HepG2 (cell line): ENCODE data around the gene CHDH. TPM values are rescaled to one million over a fixed set of nuclear protein-coding genes. Genes with fewer than 3 reads are reported as not detected.

Experiments used
- GATAD2A ChIP-seq: IDR thresholded peaks from 2 replicates; pipeline ENCODE4 v1.6.1; 2016
- IKZF1 ChIP-seq: fragments of 450-650 bp; IDR thresholded peaks from 2 replicates; pipeline ENCODE4 v1.7.1; 2016
- IRF2 ChIP-seq: IDR thresholded peaks from 2 replicates; pipeline ENCODE4 v1.6.1; 2018; ENCODE audit warnings: missing genetic modification reagents, missing compliant biosample characterization
- MTA1 ChIP-seq: sonication (generic); formaldehyde crosslinking; IDR thresholded peaks from 2 replicates; pipeline ENCODE4 v1.4.0; 2020; ENCODE audit warnings: missing genetic modification reagents, mild to moderate bottlenecking, borderline replicate concordance
- PITX1 ChIP-seq: sonication (generic); formaldehyde crosslinking; IDR thresholded peaks from 2 replicates; pipeline ENCODE4 v1.5.1; 2020; ENCODE audit warnings: mild to moderate bottlenecking, missing genetic modification reagents
- RARA ChIP-seq: IDR thresholded peaks from 2 replicates; pipeline ENCODE4 v1.6.1; 2016; ENCODE audit warnings: missing genetic modification reagents, missing compliant biosample characterization
- SAP130 ChIP-seq: IDR thresholded peaks from 2 replicates; pipeline ENCODE4 v1.6.1; 2016; ENCODE audit warnings: low read depth
- SNRNP70 ChIP-seq: fragments of 200-400 bp; formaldehyde crosslinking; IDR thresholded peaks from 2 replicates; pipeline ENCODE4 v1.6.1; 2017; ENCODE audit warnings: mild to moderate bottlenecking, low read depth, low read length, moderate library complexity
- SOX13 ChIP-seq, 3 experiments: fragments of 450-650 bp in 1 of 3; sonication (generic) in 1 of 3; formaldehyde crosslinking in 1 of 3; IDR thresholded peaks in 2 of 3; conservative IDR thresholded peaks in 1 of 3; 2 replicates each; pipeline versions ENCODE4 v1.5.0 to v1.6.1; 2016 to 2020; ENCODE audit warnings: antibody characterized with exemption in 1 of 3, mild to moderate bottlenecking in 1 of 3, missing compliant biosample characterization in 1 of 3, missing genetic modification reagents in 1 of 3, moderate library complexity in 1 of 3
- SRF ChIP-seq: IDR thresholded peaks from 2 replicates; pipeline ENCODE4 v1.6.1; 2011; ENCODE audit warnings: mild to moderate bottlenecking, low read depth, low read length, moderate library complexity
- TEAD2 ChIP-seq: sonication (generic); formaldehyde crosslinking; IDR thresholded peaks from 2 replicates; pipeline ENCODE4 v1.9.0; 2021; ENCODE audit warnings: missing genetic modification reagents
- ZBTB7B ChIP-seq: sonication (generic); formaldehyde crosslinking; IDR thresholded peaks from 2 replicates; pipeline ENCODE4 v1.4.0; 2020; ENCODE audit warnings: missing genetic modification reagents
- ZFP36 ChIP-seq: fragments of 150-350 bp; IDR thresholded peaks from 2 replicates; pipeline ENCODE4 v1.6.1; 2018; ENCODE audit warnings: borderline replicate concordance, low read length, low read depth; ENCODE audit not compliant: partially characterized antibody
- ZMAT3 ChIP-seq: sonication (generic); formaldehyde crosslinking; conservative IDR thresholded peaks from 2 replicates; pipeline ENCODE4 v1.7.0; 2021; ENCODE audit warnings: missing genetic modification reagents
- ZNF335 ChIP-seq: sonication (generic); formaldehyde crosslinking; IDR thresholded peaks from 2 replicates; pipeline ENCODE4 v1.4.0; 2020; ENCODE audit warnings: missing genetic modification reagents
- ZNF383 ChIP-seq: sonication (generic); formaldehyde crosslinking; IDR thresholded peaks from 2 replicates; pipeline ENCODE4 v1.4.0; 2020; ENCODE audit warnings: missing genetic modification reagents, mild to moderate bottlenecking, borderline replicate concordance
- ZNF484 ChIP-seq: sonication (generic); formaldehyde crosslinking; IDR thresholded peaks from 2 replicates; pipeline ENCODE4 v1.5.1; 2020; ENCODE audit warnings: mild to moderate bottlenecking, low read depth, missing genetic modification reagents, borderline replicate concordance
- ZNF841 ChIP-seq: sonication (generic); formaldehyde crosslinking; IDR thresholded peaks from 2 replicates; pipeline ENCODE4 v1.8.1; 2023; ENCODE audit warnings: missing genetic modification reagents, borderline replicate concordance
- ZNF891 ChIP-seq: sonication (generic); formaldehyde crosslinking; IDR thresholded peaks from 2 replicates; pipeline ENCODE4 v1.5.0; 2020; ENCODE audit warnings: mild to moderate bottlenecking, missing genetic modification reagents
- polyA plus RNA-seq, 8 experiments: library from polyadenylated mRNA; depleted of rRNA in 3 of 8; stranded (reverse) in 7 of 8; unstranded in 1 of 8; fragments of >200 nt; fragmentation: Illumina TruSeq in 4 of 8; extraction: Trizol in 4 of 8; gene quantifications; 2 replicates each; pipeline versions ENCODE4 v1.2.1 to v1.2.3, GENCODE V29; 2011 to 2016; ENCODE audit warnings: low read depth in 4 of 8, missing spikeins in 1 of 8, mixed read lengths in 1 of 8; ENCODE audit not compliant: insufficient read depth in 1 of 8
- total RNA-seq, 5 experiments: library from RNA; depleted of rRNA; stranded (reverse); fragments of >200 nt; fragmentation: Illumina TruSeq; extraction: Trizol; gene quantifications; 2 replicates each; pipeline ENCODE4 v1.2.3, GENCODE V29; 2016; ENCODE audit warnings: low read depth in 1 of 5
- TF ChIP-seq, protein P1 (sequence below): sonication (generic); formaldehyde crosslinking; IDR thresholded peaks from 2 replicates; pipeline ENCODE4 v1.4.0; 2020; ENCODE audit warnings: missing genetic modification reagents, borderline replicate concordance
- TF ChIP-seq, protein P2 (sequence below): sonication (generic); formaldehyde crosslinking; IDR thresholded peaks from 2 replicates; pipeline ENCODE4 v1.4.0; 2020; ENCODE audit warnings: mild to moderate bottlenecking, low read depth, missing genetic modification reagents

Gene CHDH
- total and polyA plus RNA-seq, 2 of the 13 experiments (the other 11 are each of a cell fraction or from before 2014, with no cell fraction given): 28.1 to 48.9 TPM

DNA sequence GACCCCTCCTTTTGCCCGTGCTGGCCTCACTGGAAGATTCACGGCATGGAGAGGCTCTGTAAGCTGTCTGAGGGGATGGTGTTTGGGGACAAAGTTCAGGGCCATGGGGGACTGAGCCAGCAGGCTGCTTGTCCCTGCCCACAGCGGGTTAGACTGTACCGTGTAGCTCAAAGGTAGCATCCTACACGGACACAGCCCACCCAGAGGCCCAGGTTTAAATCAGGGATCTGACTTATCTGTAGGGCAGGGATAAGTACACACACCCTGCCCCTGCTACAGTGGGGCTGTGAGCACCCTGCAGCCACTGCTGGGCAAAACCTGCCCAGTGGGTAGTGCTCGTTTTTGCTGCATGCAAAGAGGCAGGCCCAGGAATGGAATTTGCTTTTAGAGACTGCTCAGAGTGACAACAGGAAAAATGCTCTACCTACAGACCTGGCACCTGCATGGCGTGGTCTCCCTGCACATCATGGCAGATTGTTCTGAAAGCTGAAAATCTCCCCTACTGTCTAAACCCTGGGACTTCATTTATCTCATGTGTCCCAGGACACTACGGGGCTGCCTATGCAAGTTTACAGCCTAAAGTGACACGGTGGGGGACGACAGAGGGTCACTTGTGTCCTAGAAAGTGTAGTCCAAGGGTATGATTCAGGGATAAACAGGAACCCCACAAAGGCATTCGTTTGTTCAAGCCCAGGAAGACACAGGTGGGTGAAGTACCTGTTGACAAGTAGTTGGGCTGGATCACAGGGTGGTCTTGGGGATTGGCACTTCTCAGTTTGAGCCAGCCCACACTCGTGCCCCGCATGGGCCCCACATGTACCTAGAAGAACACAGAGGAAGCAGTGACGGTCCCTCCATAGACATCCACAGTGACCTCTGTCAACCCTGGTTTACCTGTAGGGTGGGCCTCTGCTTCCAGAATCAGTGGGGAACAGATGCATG lies 27.7 kb downstream of the CHDH start (continued):
- TF ChIP-seq, protein P1, sequence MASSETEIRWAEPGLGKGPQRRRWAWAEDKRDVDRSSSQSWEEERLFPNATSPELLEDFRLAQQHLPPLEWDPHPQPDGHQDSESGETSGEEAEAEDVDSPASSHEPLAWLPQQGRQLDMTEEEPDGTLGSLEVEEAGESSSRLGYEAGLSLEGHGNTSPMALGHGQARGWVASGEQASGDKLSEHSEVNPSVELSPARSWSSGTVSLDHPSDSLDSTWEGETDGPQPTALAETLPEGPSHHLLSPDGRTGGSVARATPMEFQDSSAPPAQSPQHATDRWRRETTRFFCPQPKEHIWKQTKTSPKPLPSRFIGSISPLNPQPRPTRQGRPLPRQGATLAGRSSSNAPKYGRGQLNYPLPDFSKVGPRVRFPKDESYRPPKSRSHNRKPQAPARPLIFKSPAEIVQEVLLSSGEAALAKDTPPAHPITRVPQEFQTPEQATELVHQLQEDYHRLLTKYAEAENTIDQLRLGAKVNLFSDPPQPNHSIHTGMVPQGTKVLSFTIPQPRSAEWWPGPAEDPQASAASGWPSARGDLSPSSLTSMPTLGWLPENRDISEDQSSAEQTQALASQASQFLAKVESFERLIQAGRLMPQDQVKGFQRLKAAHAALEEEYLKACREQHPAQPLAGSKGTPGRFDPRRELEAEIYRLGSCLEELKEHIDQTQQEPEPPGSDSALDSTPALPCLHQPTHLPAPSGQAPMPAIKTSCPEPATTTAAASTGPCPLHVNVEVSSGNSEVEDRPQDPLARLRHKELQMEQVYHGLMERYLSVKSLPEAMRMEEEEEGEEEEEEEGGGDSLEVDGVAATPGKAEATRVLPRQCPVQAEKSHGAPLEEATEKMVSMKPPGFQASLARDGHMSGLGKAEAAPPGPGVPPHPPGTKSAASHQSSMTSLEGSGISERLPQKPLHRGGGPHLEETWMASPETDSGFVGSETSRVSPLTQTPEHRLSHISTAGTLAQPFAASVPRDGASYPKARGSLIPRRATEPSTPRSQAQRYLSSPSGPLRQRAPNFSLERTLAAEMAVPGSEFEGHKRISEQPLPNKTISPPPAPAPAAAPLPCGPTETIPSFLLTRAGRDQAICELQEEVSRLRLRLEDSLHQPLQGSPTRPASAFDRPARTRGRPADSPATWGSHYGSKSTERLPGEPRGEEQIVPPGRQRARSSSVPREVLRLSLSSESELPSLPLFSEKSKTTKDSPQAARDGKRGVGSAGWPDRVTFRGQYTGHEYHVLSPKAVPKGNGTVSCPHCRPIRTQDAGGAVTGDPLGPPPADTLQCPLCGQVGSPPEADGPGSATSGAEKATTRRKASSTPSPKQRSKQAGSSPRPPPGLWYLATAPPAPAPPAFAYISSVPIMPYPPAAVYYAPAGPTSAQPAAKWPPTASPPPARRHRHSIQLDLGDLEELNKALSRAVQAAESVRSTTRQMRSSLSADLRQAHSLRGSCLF (CRISPR knock-in tag): no peak
- peak; percentile 33; the same call in 1 of the 2 replicates for TF ChIP-seq SAP130 (CRISPR knock-in tag)
- no peak for TF ChIP-seq IKZF1
- no peak for TF ChIP-seq IRF2 (CRISPR knock-in tag)
- TF ChIP-seq, protein P2, sequence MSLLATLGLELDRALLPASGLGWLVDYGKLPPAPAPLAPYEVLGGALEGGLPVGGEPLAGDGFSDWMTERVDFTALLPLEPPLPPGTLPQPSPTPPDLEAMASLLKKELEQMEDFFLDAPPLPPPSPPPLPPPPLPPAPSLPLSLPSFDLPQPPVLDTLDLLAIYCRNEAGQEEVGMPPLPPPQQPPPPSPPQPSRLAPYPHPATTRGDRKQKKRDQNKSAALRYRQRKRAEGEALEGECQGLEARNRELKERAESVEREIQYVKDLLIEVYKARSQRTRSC: no peak
- TF ChIP-seq ZNF841 (CRISPR knock-in tag): no peak
- no peak for TF ChIP-seq ZNF335 (CRISPR knock-in tag)
- no peak for TF ChIP-seq SNRNP70
- TF ChIP-seq PITX1 (CRISPR knock-in tag): peak; percentile 67; the same call in 1 of the 2 replicates
- TF ChIP-seq TEAD2: 0 out of 2 replicates have a peak, but pooled peaks have one; percentile 29
- TF ChIP-seq ZNF891 (CRISPR knock-in tag): no peak
- TF ChIP-seq ZFP36: no peak
- TF ChIP-seq ZBTB7B (CRISPR knock-in tag): peak; percentile 95
- peak; percentile 82; the same call in 1 of the 2 replicates for TF ChIP-seq MTA1
- TF ChIP-seq ZNF383 (CRISPR knock-in tag): no peak
- TF ChIP-seq ZNF484: no peak
- TF ChIP-seq SRF: no peak
- TF ChIP-seq GATAD2A: peak; percentile 65
- TF ChIP-seq SOX13 (IDR thresholded peaks at IDR 0.05): no peak
- peak in 1 of 2 experiments; percentile 32; a peak in 1 of 4 replicates for TF ChIP-seq SOX13 (CRISPR knock-in tag; conservative IDR thresholded peaks at IDR 0.05 in 1 of 2, IDR thresholded peaks at IDR 0.05 in 1 of 2)
- peak; percentile 24; the same call in 1 of the 2 replicates for TF ChIP-seq RARA (CRISPR knock-in tag)
- TF ChIP-seq ZMAT3 (CRISPR knock-in tag): 0 out of 2 replicates have a peak, but pooled peaks have one; percentile 32
